A549 (cell line): Measurements from ENCODE around the gene HOMER3. TPM values are rescaled to one million over a fixed set of nuclear protein-coding genes. Genes with fewer than 3 reads are reported as not detected.

ENCODE experiments used
- ATAC-seq, 2 experiments: fragments of 200-7000 bp in 1 of 2; fragments of >200 bp in 1 of 2; cut with Nextera tagmentation in 1 of 2; cut with Tn5 transposase in 1 of 2; 3 replicates each; pipeline versions ENCODE4 v1.8.0 to v1.9.1; 2018 to 2020; ENCODE audit warnings: mild to moderate bottlenecking in 1 of 2, moderate library complexity in 1 of 2
- CTCF ChIA-PET: fragments of 300-600 bp; sonication (Branson Sonifier 250); formaldehyde crosslinking; extraction: SDS; loops from one replicate; lab custom pipeline; 2021; ENCODE audit warnings: antibody characterized with exemption, inconsistent platforms; lab: Yijun Ruan, JAX
- POLR2A ChIA-PET: fragments of 350-600 bp; formaldehyde crosslinking; extraction: SDS; loops from one replicate; lab custom pipeline; 2021; ENCODE audit warnings: antibody characterized with exemption, inconsistent platforms; lab: Yijun Ruan, JAX
- DNase-seq, 2 experiments: peaks; one replicate each; pipeline versions ENCODE4 v3.0.0 to v3.0.0-alpha.2; 2011 to 2016; ENCODE audit warnings: low read depth in 1 of 2, low spot score in 1 of 2
- FAIRE-seq: peaks from 2 replicates; lab custom pipeline; 2011; peaks lifted over from hg19 to GRCh38; lab: Jason Lieb, UNC
- H3K27ac ChIP-seq, 2 experiments: fragments of >200 bp; sonication (Bioruptor Twin); formaldehyde crosslinking; 3 replicates each; pipeline ENCODE4 v1.5.1; 2016 to 2017
- H3K4me1 ChIP-seq: fragments of >200 bp; sonication (Bioruptor Twin); formaldehyde crosslinking; 3 replicates; pipeline ENCODE4 v1.6.1; 2016
- H3K4me2 ChIP-seq: fragments of >200 bp; sonication (Bioruptor Twin); formaldehyde crosslinking; 3 replicates; pipeline ENCODE4 v1.6.1; 2016
- H3K4me3 ChIP-seq: fragments of >200 bp; sonication (Bioruptor Twin); formaldehyde crosslinking; 3 replicates; pipeline ENCODE4 v1.5.1; 2016
- H3K9me3 ChIP-seq: fragments of >200 bp; sonication (Bioruptor Twin); formaldehyde crosslinking; 3 replicates; pipeline ENCODE4 v1.6.1; 2016
- BCL3 ChIP-seq: fragments of >200 bp; sonication (Bioruptor Twin); formaldehyde crosslinking; IDR thresholded peaks from 3 replicates; pipeline ENCODE4 v1.6.1; 2016
- CBX2 ChIP-seq: fragments of 200-600 bp; sonication (generic); IDR thresholded peaks from 2 replicates; pipeline ENCODE4 v1.6.1; 2016; ENCODE audit warnings: low read depth, mild to moderate bottlenecking, borderline replicate concordance
- CBX8 ChIP-seq: fragments of 200-600 bp; sonication (generic); IDR thresholded peaks from 2 replicates; pipeline ENCODE4 v1.6.1; 2016
- CHD4 ChIP-seq: fragments of 200-600 bp; sonication (generic); IDR thresholded peaks from 2 replicates; pipeline ENCODE4 v1.6.1; 2016; ENCODE audit warnings: antibody characterized with exemption, mild to moderate bottlenecking, borderline replicate concordance
- CTCF ChIP-seq: fragments of >200 bp; sonication (Bioruptor Twin); formaldehyde crosslinking; IDR thresholded peaks from 3 replicates; pipeline ENCODE4 v1.5.1; 2016
- EHMT2 ChIP-seq: fragments of 200-600 bp; sonication (generic); IDR thresholded peaks from 2 replicates; pipeline ENCODE4 v1.6.1; 2016; ENCODE audit warnings: antibody characterized with exemption, low read depth, mild to moderate bottlenecking, moderate library complexity
- HES2 ChIP-seq: fragments of >200 bp; sonication (Bioruptor Twin); formaldehyde crosslinking; IDR thresholded peaks from 2 replicates; pipeline ENCODE4 v1.6.1; 2016
- HMGXB4 ChIP-seq: fragments of 250-450 bp; sonication (Bioruptor Pico); IDR thresholded peaks from 2 replicates; pipeline ENCODE4 v1.5.0; 2021; ENCODE audit warnings: mild to moderate bottlenecking, moderate library complexity, borderline replicate concordance
- HOXA7 ChIP-seq: fragments of 250-450 bp; sonication (Bioruptor Pico); IDR thresholded peaks from 2 replicates; pipeline ENCODE4 v1.5.0; 2020; ENCODE audit warnings: mild to moderate bottlenecking, moderate library complexity
- HOXB5 ChIP-seq: fragments of 250-450 bp; sonication (Bioruptor Pico); IDR thresholded peaks from 2 replicates; pipeline ENCODE4 v1.5.0; 2020; ENCODE audit warnings: mild to moderate bottlenecking, moderate library complexity
- MAFK ChIP-seq: fragments of 450-650 bp; IDR thresholded peaks from 2 replicates; pipeline ENCODE4 v1.6.1; 2014; ENCODE audit not compliant: partially characterized antibody
- MAX ChIP-seq: IDR thresholded peaks from 2 replicates; pipeline ENCODE4 v1.6.1; 2012
- PHF8 ChIP-seq: fragments of 200-600 bp; sonication (generic); IDR thresholded peaks from 2 replicates; pipeline ENCODE4 v1.6.1; 2016; ENCODE audit warnings: low read depth, mild to moderate bottlenecking, antibody characterized with exemption, moderate library complexity, borderline replicate concordance
- POLR2AphosphoS2 ChIP-seq: conservative IDR thresholded peaks from 2 replicates; pipeline ENCODE4 v1.6.1; 2012; ENCODE audit warnings: low read length, improper control_type of control experiment, inconsistent platforms
- RAD21 ChIP-seq, 2 experiments: fragments of >200 bp in 1 of 2; sonication (Bioruptor Twin) in 1 of 2; formaldehyde crosslinking in 1 of 2; IDR thresholded peaks in 1 of 2; conservative IDR thresholded peaks in 1 of 2; 2 replicates in 1 of 2; 3 replicates in 1 of 2; pipeline ENCODE4 v1.6.1; 2012 to 2018; ENCODE audit warnings: inconsistent platforms in 1 of 2
- RCOR1 ChIP-seq: fragments of 150-350 bp; IDR thresholded peaks from 2 replicates; pipeline ENCODE4 v1.6.1; 2014; ENCODE audit warnings: antibody characterized with exemption, low read length, low read depth
- REST ChIP-seq: fragments of 200-600 bp; sonication (generic); IDR thresholded peaks from 2 replicates; pipeline ENCODE4 v1.6.1; 2016; ENCODE audit warnings: antibody characterized with exemption, mild to moderate bottlenecking, moderate library complexity
- RNF2 ChIP-seq: fragments of 200-600 bp; sonication (generic); IDR thresholded peaks from 2 replicates; pipeline ENCODE4 v1.6.1; 2016; ENCODE audit warnings: low read depth, mild to moderate bottlenecking, antibody characterized with exemption, moderate library complexity, borderline replicate concordance
- SREBF2 ChIP-seq: fragments of 450-650 bp; IDR thresholded peaks from 2 replicates; pipeline ENCODE4 v1.6.1; 2014; ENCODE audit warnings: mild to moderate bottlenecking, moderate library complexity
- TP53 ChIP-seq: fragments of 250-450 bp; sonication (Bioruptor Pico); IDR thresholded peaks from 2 replicates; pipeline ENCODE4 v1.5.0; 2021; ENCODE audit warnings: mild to moderate bottlenecking, moderate library complexity
- USF2 ChIP-seq: fragments of 450-650 bp; IDR thresholded peaks from 2 replicates; pipeline ENCODE4 v1.6.1; 2014; ENCODE audit warnings: antibody characterized with exemption
- WGBS: methylation state at CpG from one replicate; pipeline ENCODE4 v1.1.6; 2017; ENCODE audit errors: missing lambda C conversion rate; 5-methylcytosine and 5-hydroxymethylcytosine counted together
- polyA plus RNA-seq, 4 experiments: library from polyadenylated mRNA; depleted of rRNA in 3 of 4; stranded (reverse); fragments of >200 nt; fragmentation: RNase III in 1 of 4; extraction: RNeasy Plus Mini Kit Qiagen cat#74134 plus additional on column Dnase treatment in 1 of 4; gene quantifications; 2 replicates in 3 of 4; 3 replicates in 1 of 4; pipeline ENCODE4 v1.2.3, GENCODE V29; 2011 to 2017

HOMER3 gene
- polyA plus RNA-seq, 2 of the 4 experiments (the other 2 are of a cell fraction) = 9.9 to 35.4 TPM

- CTCF ChIA-PET = interaction anchor here (0.7 to 1.3 kb wide), 6 partner anchors 8 to 29 kb away, joined by 3 to 6 read pairs (median 4); partner anchors contain the start of gene CERS1
- H3K4me1 ChIP-seq = no peaks in the 10 kb centered on the region
- WGBS = 100% methylated on average over 2 of the region's 25 CpGs
- no peak overlapping the region for H3K27ac ChIP-seq
- H3K4me3 ChIP-seq = no peak overlapping the region
- no peak for DNase-seq
- no peak for ATAC-seq
- POLR2A ChIA-PET = no interaction called here
- no peak for TF ChIP-seq RAD21 (conservative IDR thresholded peaks at IDR 0.05 in 1 of 2, IDR thresholded peaks at IDR 0.05 in 1 of 2)
- FAIRE-seq = no peak
- H3K9me3 ChIP-seq = no peaks in the 10 kb centered on the region
- H3K4me2 ChIP-seq = no peak overlapping the region
Observed at GRCh38 chr19:18904334-18905057, 36.5 kb downstream of the HOMER3 start.

GRCh38 chr19:18903156-18904037, 37.6 kb downstream of the HOMER3 start:
- DNase-seq = no peak
- ATAC-seq = no peak
- POLR2A ChIA-PET = no interaction called here

More at GRCh38 chr19:18903156-18904037, 37.6 kb downstream of the HOMER3 start:
- no peaks in the 10 kb centered on the region for H3K4me1 ChIP-seq
- no peak overlapping the region for H3K27ac ChIP-seq
- WGBS = 86% methylated on average over 13 of the region's 29 CpGs
- CTCF ChIA-PET = interaction anchor here (0.6 to 1.3 kb wide), 3 partner anchors 9 to 84 kb away, joined by 3 to 6 read pairs (median 4); no protein-coding TSS in a partner anchor
- no peaks in the 10 kb centered on the region for H3K9me3 ChIP-seq
- H3K4me2 ChIP-seq = no peak overlapping the region
- no peak overlapping the region for H3K4me3 ChIP-seq
- TF ChIP-seq MAFK (no peak), HMGXB4 (no peak), HES2 (no peak), HOXA7 (no peak), EHMT2 (no peak), CBX2 (no peak), CHD4 (no peak), USF2 (no peak), REST (no peak), CTCF (no peak), BCL3 (no peak), PHF8 (no peak), MAX (no peak), POLR2AphosphoS2 (no peak), SREBF2 (no peak), TP53 (CRISPR knock-in tag) (no peak), RNF2 (no peak), RCOR1 (no peak), CBX8 (no peak), HOXB5 (CRISPR knock-in tag) (no peak)
- TF ChIP-seq, all 56 proteins: peak for 0
- FAIRE-seq = no peak
